NCI-H2227 (cell line): Measurements from ENCODE around the gene H1-8.

Experiments
- DNase-seq: peaks from one replicate; lab custom pipeline; 2025; ENCODE audit not compliant: unreplicated experiment; lab: John Stamatoyannopoulos, UW

The H1-8 gene

DNA sequence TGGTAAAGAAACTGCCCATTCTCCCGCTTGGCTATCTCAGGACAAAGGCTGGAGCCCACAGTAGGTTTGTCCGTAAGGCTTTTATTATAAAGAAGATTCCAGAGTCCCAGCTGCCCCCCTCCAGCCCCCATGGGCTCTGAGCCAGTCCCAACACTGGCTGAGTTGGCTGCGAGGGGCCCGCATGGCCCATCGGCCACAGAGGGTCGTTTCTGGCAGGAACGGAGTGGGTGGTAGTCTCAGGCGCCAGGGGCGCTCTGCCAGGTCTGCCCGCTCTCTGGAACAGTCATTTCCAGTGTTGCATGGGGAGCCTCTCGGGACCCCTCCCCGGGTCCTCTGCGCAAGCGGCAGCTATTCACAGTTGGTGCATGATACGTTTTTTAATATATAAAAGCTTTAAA lies 12.2 kb downstream of the H1-8 start:
- DNase-seq, result no peak

DNA sequence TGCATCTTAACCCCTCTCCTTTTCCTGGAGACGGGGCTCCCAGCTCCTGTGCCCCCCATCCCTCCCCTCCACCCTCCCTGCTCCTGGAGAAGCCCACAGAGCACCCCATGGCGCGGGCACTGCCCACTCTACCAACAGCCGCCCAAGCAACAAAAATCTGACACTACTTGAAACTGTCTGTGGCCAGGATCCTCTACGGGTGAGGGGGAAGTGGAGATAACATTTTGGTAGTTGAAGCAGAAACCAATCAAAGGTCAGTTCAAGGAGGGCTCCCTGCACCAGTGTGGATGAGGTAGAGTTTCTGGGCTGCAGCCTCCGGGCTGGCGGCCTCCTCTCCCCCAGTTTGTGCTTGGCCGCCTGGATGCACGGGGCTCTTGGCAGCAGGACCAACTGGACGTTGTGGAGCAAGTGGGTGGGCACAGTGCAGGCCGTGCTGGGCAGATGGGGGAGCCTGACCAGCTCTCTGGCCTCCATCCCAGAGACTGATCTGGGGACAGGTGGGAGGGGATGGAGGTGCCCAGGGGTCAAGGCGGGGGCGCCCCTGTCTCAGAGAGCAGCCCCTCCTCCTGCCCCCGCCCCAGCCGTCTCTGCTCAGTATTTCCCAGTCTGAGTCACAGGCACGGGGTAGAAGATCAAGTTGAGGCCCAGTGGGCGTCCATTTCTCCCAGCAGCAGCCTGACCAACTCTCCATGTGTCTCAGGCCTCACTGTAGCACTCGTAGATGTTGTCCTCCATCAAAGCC lies 12.8 kb downstream of the H1-8 start:
- no peak for DNase-seq

DNA sequence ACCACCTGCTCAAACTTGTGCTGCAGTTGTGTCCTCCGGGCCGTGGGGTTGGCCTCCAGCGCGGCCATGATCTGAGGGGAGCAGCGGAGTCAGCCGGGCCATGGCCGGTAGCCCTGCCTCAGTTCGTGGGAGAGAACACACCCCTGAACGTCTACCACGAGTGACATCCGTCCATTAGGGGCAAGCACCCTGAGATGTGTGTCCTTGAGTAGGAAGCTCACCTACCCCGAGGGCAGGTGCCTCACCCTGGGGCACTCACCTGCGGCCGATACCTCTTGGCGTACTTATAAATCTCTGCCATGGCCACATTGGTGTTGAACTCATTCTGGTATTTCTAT lies 13.4 kb downstream of the H1-8 start:
- no peak for DNase-seq

DNA sequence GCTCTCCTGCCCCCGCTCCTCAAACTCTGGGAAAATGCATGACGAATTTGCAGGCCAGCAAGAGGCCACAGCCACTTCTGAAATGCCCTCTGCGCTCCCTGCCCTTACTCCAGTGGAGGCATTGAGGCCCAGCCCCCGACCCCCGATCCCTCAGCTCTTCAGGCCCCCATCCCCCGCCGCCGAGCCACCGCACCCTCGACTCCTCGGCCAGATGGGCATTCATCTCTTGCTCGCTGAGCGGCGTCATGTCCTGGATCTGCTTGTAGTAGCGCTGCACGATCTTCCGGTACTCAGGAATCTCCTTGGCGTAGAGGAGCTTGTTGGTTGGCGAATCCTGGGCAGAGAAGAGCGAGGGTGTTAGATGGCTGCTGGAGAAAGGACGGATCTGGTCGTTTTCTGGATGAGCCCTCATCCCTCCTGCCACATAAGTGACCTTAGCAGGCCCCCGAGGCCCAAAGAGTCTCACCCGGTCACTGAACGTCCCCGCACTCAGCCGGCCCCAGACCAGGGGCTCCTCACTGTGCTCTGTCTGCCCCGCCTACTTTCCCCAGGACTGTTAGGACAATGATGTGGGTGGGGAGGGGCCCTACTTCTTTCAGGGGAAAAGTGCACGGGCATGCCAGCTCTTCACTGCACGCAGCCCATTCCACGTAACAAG lies 14.0 kb downstream of the H1-8 start:
- no peak for DNase-seq

DNA sequence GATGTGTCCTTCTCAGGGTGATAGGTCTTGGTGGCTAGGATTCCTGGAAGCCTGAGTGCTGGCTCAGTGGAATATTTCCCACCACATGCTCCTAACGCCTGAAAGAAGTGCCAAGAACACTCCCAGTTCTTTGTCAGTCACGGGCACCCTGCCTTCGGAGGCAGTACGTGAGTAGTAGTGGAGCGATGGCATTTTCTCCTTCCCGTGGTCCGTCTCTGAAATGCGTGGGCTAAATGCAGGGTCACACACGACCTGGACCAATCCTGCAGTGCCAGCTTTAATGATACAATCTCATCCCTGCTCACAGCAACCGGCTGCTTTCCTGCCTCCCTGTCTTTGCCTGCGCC lies 14.5 kb downstream of the H1-8 start:
- DNase-seq, result no peak

DNA sequence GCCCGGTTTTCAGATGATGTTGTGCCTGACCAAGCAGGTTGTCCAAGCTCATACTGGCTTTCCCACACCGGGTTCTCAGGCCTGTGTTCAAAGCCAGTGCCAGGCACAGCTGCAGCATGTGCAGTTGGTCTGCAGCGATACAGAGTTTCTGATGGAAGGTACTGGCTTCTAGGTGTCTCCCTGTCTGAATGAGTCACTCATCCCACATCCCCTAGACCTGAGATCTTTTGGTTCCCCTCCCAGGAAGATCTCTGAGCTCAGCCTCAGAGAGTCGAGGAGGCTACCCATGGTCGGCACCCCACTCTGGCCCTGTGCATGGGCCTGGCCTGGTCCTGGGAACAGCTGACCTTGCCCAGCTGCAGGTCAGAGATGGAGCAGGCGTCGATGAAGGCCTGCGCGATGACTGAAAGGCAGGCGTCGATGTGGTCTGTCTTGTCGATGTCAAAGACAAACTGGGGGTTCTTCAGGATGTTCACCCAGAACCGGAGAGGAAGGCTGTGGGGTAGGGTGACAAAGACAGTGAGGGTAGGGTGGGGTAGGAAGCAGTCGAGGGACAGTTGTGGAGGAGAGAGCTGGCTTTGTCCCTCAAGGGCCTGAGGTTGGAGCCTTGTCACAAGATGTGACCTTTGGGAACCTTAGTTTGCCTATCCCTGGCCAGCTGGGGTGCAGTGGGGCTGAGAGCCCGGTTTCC lies 15.3 kb downstream of the H1-8 start:
- DNase-seq, result no peak

DNA sequence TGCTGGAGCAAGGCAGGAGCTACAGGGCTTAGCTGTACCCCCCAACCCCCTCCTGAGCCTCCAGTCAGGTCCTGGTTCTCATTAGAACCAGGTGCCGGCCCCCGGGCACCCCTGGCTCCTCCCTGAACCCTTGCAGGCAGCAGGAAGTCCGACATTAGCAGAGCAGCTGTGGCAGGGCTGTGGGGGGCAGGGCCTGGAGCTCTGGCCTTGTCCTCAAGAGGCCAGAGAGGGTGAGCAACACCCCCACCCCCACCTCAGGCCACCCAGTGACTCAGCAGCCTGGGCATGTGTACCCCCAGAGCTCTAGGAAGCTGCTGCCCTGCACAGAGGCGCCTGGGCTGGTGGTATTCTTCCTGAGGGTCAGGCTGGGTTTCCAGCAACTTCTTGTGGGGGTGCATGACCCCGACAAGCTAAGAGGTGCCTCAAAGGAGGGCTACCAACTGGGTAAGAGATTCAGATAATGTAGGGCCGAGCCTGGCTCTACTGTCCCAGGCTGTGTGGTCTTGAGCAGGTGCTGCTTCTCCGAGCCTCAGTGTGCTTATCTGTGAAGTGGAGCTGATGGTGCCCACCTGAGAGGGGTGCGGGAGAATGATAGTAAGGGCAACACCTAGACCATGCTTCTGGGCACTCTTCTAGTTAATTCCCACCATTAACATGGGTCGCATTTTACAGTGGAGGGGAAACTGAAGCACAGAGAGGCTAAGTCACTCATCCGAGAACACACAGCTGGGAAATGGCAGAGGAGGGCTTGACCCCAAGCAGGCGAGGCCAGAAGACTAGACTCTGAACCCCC lies 16.0 kb downstream of the H1-8 start:
- DNase-seq, result no peak

DNA sequence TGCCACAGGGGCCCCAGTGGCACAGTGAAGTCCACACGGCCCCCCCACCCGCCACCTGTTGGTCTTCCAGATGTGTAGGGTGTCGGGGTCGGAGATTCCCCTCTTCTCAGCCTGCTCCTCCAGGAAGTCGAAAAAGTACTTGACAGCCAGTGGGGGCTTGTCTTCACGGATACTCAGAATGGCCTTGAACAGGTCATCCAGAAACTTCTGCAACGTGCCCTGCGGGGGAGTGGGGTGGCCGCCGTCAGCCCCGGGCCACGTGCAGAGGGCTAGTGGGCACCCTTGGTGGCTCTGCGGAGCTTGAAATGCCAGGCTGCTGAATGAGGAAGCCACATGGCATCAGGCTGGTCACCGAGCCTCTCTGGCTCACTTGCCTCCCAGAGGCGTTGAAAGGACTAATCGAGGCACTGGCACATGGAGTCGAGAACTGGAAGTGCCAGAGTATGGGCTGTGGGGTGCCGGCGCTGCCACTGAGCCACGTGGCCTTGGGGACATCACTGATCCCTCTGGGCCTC lies 16.6 kb downstream of the H1-8 start:
- no peak for DNase-seq

DNA sequence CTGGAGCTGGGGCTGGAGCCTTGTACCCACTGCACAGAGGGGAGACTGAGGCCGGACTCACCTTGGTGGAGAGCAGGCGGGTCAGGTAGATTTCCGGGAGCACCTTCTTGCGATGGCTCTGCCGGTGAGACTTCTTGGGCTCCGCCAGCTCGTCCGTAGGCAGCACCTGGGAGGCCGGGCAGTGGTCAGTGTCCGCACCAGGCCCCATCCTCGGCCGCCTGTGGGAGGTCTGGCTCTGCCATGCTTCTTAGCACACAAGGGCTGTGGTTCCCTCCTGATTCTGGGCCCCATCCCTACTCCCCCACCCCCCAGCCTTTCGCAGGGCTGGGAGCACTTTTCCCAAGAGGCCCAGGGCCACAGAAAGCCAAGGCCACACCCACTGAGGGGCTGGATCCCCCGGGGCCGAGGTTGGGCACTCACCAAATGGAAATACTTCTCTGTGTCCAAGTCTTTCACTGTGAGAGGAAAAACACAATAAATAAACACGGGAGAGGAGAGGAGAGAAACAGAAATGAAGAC lies 17.4 kb downstream of the H1-8 start:
- no peak for DNase-seq

DNA sequence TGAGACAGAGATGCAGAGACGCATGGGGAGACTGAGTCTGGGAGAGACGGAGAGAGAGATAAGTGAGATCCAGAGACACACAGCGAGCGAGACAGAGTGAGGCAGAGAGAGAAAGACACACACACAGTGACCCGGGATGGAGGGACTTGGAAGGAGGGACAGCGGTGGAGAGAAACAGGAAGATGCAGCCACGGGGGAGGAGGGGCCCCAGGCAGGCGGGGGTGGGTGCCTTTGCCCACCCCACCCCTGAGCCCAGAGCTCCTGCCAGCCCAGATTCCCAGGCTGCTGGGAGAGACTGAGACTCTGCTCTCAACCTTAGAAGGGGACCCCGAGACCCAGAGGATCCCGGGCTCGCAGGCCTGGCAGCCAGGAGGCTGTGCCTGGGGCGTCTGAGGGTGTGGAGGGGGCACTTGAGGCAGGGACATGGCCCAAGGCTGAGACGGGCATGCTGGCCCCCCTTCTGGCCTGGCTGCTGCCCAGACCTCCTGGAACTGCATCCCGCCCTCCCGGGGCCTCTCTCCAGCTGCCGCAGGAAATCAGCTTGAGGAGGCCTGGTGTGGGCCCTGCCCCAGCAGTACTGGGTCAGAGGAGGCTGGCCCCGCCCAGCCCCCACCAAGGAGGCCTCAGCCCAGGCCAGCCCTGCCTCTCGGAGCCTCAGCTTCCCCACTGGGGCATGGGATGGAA lies 18.1 kb downstream of the H1-8 start:
- no peak for DNase-seq

DNA sequence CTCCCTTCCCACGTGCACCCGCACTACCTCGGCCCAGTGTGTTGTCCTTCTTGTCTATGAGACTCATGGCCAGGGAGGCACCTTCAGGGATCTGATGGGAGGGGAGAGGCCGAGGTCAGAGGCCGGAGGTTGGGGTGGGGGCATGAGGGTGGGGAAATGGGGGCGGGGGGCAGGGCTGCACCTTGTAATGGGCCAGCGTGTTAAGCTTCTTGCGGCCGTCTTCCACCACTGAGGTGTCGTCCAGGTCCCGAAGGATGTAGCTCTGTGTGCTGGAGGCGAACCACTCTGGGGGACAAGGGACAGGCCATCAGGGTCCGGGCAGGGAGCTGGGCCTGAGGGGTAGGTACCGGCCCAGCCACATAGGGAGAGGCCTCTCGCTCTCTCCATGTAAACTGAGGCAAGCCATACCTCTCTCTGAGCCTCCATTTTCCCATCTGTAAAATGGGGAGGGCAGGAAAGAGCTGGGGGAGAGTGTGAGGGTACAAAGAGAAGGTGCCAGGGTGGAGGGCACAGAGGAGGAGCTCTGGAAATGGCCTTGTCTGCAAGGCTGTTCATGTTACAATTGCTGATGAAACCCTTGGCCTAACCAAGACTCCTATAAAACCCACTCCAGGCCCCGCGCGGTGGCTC lies 18.8 kb downstream of the H1-8 start:
- DNase-seq, result no peak

DNA sequence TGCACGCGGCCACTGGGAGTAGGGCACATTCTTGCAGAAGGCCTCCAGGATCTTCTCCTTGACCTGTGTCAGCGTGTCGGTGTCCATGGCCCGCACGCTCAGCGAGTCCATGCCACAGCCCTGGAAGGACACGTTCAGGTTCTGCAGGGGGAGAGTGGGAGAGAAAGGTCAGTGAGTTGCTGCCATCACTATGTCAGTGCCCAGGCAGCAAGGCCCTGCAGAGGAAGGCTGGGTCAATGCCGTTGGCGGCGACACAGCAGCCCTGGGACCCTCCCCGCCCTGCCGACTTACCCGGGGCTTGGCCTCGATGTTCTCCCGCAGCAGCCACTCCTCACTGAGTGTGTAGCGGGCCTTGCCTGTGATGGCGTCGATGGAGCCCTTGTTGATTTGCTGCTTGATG lies 19.8 kb downstream of the H1-8 start:
- DNase-seq, result no peak

DNA sequence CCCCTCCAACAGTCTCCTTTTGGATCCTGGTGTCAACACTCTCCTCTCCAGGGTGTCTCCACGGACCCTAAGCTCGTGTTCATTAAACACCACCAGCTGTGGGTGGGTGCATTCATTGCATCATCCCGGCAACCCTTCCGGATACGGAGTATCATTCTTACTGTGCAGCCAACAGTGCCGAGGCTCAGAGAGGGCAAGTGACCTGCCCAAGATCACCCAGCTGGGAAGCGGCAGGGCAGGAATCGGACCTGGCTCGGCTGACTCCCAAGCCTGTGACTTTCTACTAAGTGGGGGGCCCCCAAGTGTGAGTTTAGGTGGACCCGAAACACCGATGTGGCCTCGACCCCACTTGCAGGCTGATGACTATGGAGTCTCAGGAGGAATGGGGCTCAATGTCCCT lies 20.4 kb downstream of the H1-8 start:
- DNase-seq, result no peak

DNA sequence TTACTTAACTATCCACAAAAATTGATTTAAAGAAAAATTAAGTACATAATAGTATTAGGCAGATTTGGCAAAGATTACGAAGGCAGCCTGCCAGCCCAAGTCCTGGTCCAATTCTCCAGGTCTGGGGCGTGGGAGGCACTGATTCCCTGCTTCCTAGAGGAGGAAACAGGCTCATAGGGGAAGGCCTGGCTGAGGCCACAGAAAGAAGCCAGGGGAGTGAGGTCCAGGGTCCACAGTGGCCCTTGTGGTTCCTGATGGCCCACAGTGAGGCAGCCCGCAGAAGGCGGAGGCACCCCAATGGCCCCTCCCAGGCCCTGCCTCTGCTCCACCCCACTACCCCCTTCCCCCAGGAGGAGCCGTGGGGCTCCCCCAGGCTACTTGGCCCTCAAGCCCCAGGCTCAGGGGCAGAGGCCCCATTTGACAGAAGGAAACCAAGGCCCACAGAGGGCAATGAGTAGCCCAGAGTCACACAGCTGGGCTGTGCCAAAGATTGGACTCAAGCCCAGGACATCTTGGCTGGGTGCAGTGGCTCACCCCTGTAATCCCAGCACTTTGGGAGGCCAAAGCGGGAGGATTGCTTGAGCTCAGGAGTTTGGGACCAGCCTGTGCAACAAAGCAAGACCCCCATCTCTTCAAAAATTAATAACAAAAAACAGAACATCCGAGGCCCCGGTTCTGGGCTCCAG lies 21.0 kb downstream of the H1-8 start:
- DNase-seq, result no peak

DNA sequence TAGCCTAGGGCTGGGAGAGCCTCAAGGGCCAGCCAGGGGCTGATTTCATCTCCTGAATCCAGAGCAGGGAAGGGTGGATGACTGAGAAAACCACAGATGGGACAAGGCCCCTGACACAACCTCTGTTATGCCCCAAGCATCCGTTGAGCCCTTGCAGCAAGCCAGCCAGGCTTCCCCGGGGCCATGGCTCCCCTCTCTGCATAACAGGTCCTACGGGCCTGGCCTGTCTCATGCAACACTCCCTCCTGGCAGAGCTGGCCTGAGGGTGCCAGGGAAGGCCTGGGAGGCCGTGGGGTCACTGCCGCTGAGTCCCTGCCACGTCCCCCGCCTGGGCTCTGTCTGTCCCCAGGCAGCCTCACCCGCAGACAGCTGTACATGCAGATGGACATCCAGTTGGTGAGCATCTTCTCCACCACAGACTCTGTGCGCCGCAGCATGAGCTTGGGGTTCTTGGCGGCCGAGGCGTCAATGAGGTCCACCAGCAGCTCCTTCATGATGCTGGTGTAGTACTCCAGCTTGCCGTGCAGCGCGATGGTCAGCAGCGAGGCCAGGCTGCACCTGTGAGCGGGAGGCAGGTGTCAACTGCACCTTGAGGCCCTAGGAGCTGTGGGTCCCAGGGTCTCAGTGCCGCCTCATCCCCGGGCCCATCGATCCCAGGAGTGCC lies 22.1 kb downstream of the H1-8 start:
- DNase-seq, result no peak

DNA sequence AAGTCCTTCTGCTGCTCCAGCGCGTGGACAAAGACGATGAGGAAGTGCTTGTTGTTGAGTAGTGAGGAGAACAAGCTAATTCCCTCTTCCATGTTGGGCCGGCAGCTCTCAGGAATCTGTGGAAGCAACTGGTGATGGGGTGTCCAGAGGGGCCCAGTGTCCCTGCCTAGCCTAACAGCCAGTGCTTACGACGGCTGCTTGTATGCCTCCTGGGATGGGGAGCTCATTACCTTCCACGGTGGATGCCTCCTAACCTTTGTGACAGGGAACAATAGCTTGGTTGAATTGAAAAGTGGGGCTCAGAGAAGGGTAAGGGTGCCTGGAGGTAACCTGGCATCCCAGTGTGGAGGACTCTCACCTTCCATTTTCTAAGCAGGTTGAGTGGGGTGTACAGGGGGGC lies 22.9 kb downstream of the H1-8 start:
- no peak for DNase-seq

DNA sequence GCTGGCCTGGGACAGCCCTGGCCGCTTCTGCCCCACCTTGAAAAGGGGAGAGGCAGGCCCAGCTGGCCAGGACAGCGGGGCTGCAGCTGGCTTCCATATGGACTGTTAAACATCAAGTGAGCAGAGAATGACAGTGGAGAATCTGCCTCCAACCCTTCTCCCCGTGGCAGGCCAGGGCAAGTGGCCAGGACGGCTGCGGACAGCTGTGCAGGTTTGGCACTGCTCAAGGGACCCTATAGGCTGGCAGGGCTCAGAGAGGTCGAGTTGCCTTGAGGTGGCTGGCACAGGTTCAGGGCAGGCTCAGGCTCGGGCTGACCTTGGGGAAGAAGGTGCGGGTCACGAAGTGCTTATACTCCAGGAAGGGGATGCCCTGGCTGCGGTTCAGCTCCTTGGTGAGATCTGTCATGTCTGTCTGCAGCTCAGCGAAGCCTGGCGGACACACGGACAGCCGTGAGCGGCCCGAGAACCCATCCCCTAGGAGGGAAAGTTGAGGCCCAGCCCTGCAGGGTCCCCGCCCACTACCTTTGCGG lies 24.3 kb downstream of the H1-8 start:
- DNase-seq, result no peak

DNA sequence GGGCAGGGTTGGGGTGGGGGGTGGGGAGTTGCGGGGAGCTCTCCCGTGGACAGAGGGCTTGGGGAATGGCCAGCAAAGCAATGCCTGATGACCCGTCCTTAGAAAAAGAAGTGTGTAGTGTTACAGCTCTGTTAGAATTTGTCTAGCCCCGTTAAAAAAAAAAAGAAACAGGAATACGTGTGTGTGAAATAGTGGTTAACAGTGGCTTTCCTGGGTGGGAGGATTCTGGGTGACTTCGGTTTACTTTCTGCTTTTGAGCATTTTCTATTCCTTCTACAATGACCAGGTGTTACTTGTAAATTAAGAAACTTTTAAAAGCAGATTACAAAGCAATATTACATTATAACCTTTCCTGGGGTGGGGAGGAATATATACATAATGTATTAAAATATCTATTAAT lies 25.0 kb downstream of the H1-8 start:
- DNase-seq, result no peak

DNA sequence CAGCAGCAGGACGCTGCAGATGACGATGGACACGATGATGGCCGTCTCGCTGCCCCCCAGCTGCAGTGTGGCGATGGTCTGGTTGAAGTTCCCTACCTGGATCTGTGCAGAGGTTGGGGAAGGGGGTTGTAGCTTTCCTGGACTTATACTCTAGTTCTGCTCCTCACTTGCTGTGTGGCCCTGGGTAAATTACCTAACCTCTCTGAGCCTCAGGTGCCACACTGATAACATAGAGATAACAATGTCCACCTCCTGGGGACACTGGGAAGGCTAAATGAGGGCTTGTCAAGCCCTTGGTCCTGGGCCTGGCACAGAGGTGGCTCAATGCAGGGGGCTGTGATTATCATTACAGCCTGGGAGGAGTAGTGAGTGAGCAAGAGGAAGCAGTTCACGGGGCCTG lies 26.9 kb downstream of the H1-8 start:
- no peak for DNase-seq
